HG03521 (cell line): ENCODE results near the gene MYRIP.
"Not testable (repeated sequence)": the region's sequence is repeated elsewhere in the genome, so short reads cannot be mapped to it uniquely, and the experiment has no call there.

Source experiments
- ATAC-seq: cut with Tn5 transposase; IDR thresholded peaks from one replicate; pipeline ENCODE4 v1.9.1; 2021; ENCODE audit warnings: mild to moderate bottlenecking, moderate library complexity; ENCODE audit not compliant: unreplicated experiment

The MYRIP gene

DNA sequence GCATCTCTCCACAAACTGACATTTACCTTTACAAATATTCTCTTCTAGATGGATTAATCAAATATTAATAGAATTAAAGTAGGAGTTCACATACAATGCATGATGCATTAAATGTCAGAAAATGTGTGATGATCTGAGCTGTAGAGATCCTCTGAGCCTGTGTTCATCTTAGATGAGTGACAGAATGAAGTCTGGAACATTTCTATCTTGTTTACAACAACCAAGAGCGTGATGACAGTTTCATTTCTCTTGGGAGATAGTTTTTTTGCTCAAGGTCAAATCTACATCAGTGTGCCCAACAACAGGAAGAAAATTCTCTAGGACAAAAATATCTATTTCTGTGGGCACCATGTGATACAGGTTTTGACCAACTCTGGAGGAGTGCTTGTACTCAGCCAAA is 211.9 kb downstream of the MYRIP start:
- ATAC-seq, result no peak

DNA sequence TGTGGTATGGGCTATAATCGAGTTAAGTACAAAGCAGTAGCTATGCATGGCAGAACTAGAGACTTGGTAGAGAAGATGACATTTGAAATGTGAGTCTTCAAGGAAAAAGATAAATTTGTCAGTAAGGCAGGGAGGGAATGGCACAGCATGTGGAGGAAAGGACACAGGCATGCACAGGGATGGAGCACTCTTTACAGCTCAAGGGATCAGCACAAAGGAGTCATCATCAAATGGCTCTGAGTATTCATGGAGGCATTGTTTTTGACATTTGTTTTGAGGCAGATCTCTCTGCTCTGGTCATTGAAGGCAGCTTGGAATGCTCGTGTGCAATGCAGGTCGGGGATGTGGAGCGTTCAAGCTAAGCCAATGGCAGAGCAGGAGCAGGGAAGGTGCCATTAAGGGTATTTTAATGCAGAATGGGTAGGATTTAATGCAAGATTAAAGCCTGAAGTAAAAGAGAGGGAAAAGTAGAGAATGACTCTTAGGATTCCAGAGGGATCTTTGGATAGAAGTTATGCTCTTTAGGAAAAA is 213.0 kb downstream of the MYRIP start:
- no peak for ATAC-seq

DNA sequence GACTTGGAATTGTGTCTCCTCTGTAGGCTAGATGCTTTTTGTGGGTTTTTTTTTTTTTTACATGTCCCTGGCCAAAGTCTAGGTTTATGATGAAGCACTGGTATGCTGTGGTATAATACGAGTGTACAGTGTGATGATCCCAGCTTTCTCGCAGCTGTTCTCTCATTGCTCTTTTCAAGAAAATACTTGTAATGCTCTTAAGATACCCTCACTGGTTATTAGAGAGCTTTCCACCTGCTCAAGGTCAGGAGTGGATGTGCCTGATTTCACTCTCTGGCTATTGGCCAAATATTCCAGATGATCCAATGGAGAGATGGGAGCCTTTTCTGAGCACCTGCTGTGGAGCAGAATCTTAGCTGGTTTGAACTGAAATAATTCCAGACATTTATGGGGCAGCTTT is 215.1 kb downstream of the MYRIP start:
- ATAC-seq, result no peak

- not testable (repeated sequence) for ATAC-seq
Observed at GRCh38 chr3:40025892-40026291, 216.5 kb downstream of the MYRIP start.

DNA sequence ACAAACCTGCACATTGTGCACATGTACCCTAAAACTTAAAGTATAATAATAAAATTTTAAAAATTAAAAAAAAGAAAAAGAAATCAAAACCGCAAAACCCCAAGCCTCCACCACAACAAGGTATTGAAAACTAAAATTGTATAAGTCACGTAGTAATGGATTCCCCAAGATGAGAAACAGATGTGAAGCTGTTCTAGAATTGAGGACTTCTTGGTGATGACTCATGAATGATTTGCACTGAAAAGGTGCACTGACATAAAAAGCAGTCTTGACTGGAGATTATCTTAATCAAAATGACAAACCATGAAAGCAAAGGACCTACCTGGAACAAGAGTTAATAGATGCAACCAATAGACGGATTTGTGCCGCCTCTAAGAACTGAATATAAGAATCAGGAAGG is 225.8 kb downstream of the MYRIP start:
- ATAC-seq, result no peak

DNA sequence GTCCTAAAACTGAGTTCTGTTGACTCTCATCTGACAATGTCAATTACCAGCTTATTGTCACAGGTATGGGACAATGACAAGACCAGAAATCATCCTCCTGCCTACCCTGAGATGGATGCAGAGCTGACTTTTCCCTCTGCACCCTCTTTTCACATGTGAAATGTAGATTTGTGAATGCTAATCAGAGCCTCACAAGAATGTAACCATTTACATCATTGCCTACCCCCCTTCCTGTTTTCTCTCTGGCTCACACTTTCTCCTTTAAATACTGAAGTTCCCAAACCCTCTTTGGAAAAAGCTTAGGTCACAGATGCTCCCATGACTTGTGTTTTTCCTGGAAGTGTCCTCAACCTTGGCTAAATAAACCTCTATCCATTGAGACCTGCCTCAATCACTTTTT is 228.2 kb downstream of the MYRIP start:
- ATAC-seq, result no peak

- no peak for ATAC-seq
Observed at GRCh38 chr3:40042752-40043443, 233.5 kb downstream of the MYRIP start.

DNA sequence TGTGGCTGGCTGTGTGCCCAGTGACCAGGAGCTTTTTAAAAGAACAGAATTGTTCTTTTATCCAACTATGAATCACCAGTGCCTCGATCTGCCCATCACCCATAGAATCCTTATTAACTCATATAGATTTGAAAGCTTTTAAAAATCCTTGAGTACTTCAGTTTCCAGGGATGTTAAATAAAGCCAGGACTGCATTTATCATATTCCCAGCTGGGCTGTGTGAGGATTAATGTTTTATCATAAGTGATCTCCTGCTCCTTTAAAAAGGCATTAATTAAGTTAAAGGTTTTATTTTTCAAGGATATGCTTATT is 234.0 kb downstream of the MYRIP start:
- no peak for ATAC-seq

GRCh38 chr3:40044487-40044886 is 235.1 kb downstream of the MYRIP start:
- no peak for ATAC-seq

GRCh38 chr3:40045051-40045450 is 235.6 kb downstream of the MYRIP start:
- no peak for ATAC-seq

DNA sequence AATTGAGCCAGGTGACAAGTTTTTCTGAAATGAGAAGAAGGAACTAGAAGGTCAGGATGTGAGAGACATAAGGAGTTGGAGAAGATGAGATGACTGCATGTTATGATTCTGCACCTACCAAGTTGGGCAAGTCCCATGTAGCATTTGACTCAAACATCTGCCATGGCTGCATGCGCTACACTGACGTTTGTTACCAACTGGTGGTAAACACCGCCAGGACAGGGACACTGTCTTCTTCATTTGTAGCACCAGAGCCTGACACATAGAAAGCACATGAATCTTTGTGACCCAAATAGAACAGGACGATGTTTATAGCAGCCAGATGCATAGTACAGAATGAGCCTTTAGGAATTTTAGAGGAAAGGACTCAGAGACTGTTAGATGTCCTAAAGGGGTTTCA is 236.7 kb downstream of the MYRIP start:
- no peak for ATAC-seq

- ATAC-seq, result no peak
Observed at GRCh38 chr3:40047406-40047805, 238.0 kb downstream of the MYRIP start.

- no peak for ATAC-seq
Observed at GRCh38 chr3:40053663-40054062, 244.3 kb downstream of the MYRIP start.

- no peak for ATAC-seq
Observed at GRCh38 chr3:40054568-40055222, 245.3 kb downstream of the MYRIP start.

- ATAC-seq, result no peak
Observed at GRCh38 chr3:40055361-40055760, 246.0 kb downstream of the MYRIP start.

- ATAC-seq, result no peak
Observed at GRCh38 chr3:40055956-40056355, 246.5 kb downstream of the MYRIP start.

DNA sequence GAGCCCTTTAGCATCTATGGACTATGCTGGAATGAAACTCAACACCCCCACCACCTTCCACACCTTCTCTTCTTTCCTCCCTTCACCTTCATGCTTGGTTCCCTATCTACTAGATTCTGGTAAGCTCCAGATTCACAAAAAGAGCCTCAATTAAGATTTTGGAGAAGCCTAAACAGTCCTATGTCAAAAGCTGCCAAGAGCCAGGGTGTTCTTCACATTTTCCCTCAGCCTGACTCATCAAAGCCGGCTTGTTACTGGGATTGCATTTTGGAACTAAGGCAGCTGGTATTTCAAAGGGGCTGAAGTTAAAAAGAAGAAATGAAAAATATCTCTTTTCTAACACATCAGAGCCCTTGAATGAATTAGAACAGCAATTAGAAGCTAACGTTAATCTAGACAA is 247.7 kb downstream of the MYRIP start:
- no peak for ATAC-seq

DNA sequence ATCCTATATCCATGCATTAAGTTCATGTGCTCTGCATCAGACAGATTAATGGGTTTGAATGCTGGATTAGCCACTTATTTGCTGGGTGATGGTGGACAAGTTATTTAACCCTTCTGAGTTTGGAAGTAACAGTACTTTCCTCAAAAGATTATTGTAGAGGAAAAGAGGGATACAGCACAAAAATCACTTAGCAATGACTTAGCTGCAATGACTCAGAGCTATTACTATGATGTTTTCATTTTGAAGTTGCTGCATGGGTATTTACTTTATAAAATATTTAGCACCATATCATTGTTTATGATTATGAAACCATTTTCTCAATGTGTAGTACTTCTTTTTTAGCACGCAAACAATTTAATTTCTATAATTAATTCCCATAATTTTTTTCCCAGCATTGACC is 248.4 kb downstream of the MYRIP start:
- no peak for ATAC-seq

DNA sequence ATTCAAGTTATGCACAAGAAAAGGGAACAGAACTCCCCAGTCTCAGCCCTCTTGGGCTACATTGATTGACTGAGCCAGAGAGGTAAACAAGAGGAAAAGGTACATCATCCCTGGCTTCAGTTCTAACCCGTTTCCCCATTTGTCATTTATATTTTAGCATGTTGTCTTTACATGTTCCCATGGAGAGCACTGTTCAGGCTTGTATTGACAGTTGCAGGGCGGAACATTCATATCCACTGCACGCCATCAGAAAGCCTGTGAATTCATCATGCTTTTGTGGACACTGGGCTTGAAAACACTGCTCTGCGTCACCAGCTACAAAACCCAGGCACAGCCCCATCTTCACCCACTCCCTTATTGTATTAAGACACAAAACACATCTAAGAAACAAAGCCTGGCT is 259.2 kb downstream of the MYRIP start:
- no peak for ATAC-seq

DNA sequence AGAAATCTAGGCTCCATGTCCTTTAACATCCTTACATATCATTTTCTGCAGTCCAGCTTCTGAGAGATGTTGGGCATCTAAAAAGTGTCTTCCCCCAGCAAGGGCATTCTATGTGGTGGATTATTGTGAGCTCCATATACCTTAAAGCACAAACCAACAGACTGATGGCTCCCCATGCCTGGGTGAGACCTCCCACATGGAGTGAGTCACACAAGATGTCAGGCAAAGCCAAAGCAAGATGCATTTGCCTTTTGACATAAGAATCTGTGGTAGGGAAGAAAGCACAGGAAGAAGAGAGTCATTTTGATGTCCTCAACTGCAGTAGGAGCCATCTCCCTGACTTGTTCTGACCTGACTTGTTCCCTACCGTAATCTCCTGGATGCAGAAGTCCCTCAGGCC is 261.4 kb downstream of the MYRIP start:
- ATAC-seq, result no peak

DNA sequence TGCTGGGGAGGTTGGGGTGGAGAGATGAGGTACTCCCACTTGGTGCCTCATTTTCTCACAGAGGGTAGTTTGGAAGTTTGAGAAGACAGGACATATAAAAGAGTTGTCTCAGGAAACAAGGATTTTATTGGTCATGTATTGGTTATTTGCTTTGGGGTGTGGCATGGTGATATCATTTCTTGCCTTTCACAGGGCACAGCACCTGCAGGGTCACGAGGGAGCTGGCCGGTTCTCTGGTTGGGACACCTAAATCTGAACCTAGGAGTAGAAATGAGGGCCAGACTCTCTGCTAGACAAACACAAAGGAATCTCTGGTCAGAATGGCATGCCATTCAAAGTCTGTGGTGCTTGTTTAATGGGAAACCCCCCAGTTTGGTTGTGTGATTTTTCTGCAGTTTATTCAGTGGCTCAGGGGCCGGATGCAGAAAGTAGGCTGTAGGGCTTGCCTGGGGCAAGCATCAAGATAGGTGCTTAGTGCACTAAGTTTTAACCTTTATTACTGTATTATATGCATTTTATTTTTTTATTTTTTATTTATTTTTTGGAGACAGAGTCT is 262.4 kb downstream of the MYRIP start:
- ATAC-seq, result no peak

- ATAC-seq, result no peak
Observed at GRCh38 chr3:40073310-40074007, 264.1 kb downstream of the MYRIP start.
